Endothelial cell of umbilical vein (primary cell): ENCODE data around the gene AVL9. TPM values are rescaled to one million over a fixed set of nuclear protein-coding genes. Genes with fewer than 3 reads are reported as not detected.
A peak's percentile ranks its signal among the peaks of the same experiment; 100 is the strongest.

Experiments
- BruUV-seq: library from RNA; stranded (reverse); fragments of 400-500 nt; replicated peaks from 2 replicates; lab custom pipeline; 2021; lab: Mats Ljungman, UMichigan
- CTCF ChIA-PET: fragments of 300-600, 350-600 bp; sonication (Branson Sonifier 250); formaldehyde crosslinking; loops from one replicate; lab custom pipeline; 2021; ENCODE audit warnings: antibody characterized with exemption, inconsistent platforms; lab: Charles Lee
- POLR2A ChIA-PET: fragments of 300-600, 350-600 bp; sonication (Branson Sonifier 250); formaldehyde crosslinking; loops from one replicate; lab custom pipeline; 2021; ENCODE audit warnings: antibody characterized with exemption, inconsistent platforms; lab: Charles Lee
- DNase-seq: peaks from one replicate; pipeline ENCODE4 v3.0.0-alpha.2; 2011; ENCODE audit warnings: low read depth, low spot score
- FAIRE-seq: peaks from 2 replicates; lab custom pipeline; 2011; peaks lifted over from hg19 to GRCh38; lab: Jason Lieb, UNC
- H2AFZ ChIP-seq: 2 replicates; pipeline ENCODE4 v1.6.0; 2012; ENCODE audit warnings: low read depth, low read length, control low read depth, inconsistent platforms
- H3K27ac ChIP-seq: 2 replicates; pipeline ENCODE4 v1.5.1; 2011; ENCODE audit warnings: low read depth, mild to moderate bottlenecking, control low read depth, low read length, moderate library complexity; ENCODE audit not compliant: insufficient read depth
- H3K27me3 ChIP-seq, 2 experiments: 2 replicates each; pipeline versions ENCODE4 v1.6.0 to v1.6.1; 2011; ENCODE audit warnings: low read length in 2 of 2, mixed read lengths in 1 of 2; ENCODE audit not compliant: control insufficient read depth in 2 of 2, insufficient read depth in 2 of 2
- H3K36me3 ChIP-seq, 2 experiments: 2 replicates in 1 of 2; 3 replicates in 1 of 2; pipeline ENCODE4 v1.5.1; 2011; ENCODE audit warnings: low read length in 2 of 2, mild to moderate bottlenecking in 1 of 2, moderate library complexity in 1 of 2; ENCODE audit not compliant: control insufficient read depth in 2 of 2, insufficient read depth in 2 of 2; ENCODE audit errors: extremely low read depth in 1 of 2
- H3K4me1 ChIP-seq: 3 replicates; pipeline ENCODE4 v1.5.1; 2011; ENCODE audit warnings: mild to moderate bottlenecking, low read length; ENCODE audit not compliant: control insufficient read depth, insufficient read depth; ENCODE audit errors: extremely low read depth
- H3K4me2 ChIP-seq: 2 replicates; pipeline ENCODE4 v1.6.1; 2011; ENCODE audit warnings: low read length, control low read depth, mixed read lengths; ENCODE audit not compliant: insufficient read depth
- H3K4me3 ChIP-seq, 3 experiments: fragments of 200-600 bp in 1 of 3; sonication (generic), shearing (Covaris generic) in 1 of 3; replicated peaks in 1 of 3; 2 replicates each; pipeline ENCODE4 v1.5.1; 2011 to 2016; ENCODE audit warnings: control low read depth in 3 of 3, low read length in 3 of 3, mild to moderate bottlenecking in 2 of 3, inconsistent platforms in 1 of 3, low read depth in 1 of 3, moderate library complexity in 1 of 3; ENCODE audit not compliant: insufficient read depth in 1 of 3
- H3K79me2 ChIP-seq: 2 replicates; pipeline ENCODE4 v1.6.0; 2012; ENCODE audit warnings: low read length, inconsistent platforms; ENCODE audit not compliant: control insufficient read depth, insufficient read depth
- H3K9ac ChIP-seq: replicated peaks from 2 replicates; pipeline ENCODE3; 2011; ENCODE audit warnings: low read length, control low read depth; ENCODE audit not compliant: insufficient read depth; ENCODE audit errors: extremely low read depth
- H3K9me1 ChIP-seq: replicated peaks from 3 replicates; pipeline ENCODE4 v1.6.0; 2011; ENCODE audit warnings: mild to moderate bottlenecking, low read length; ENCODE audit not compliant: control insufficient read depth, insufficient read depth; ENCODE audit errors: extremely low read depth
- H3K9me3 ChIP-seq: replicated peaks from 2 replicates; pipeline ENCODE4 v1.5.1; 2012; ENCODE audit warnings: low read length, inconsistent platforms; ENCODE audit not compliant: control insufficient read depth, insufficient read depth
- H4K20me1 ChIP-seq: replicated peaks from 2 replicates; pipeline ENCODE3; 2011; ENCODE audit warnings: mild to moderate bottlenecking, low read length; ENCODE audit not compliant: control insufficient read depth, insufficient read depth; ENCODE audit errors: extremely low read depth
- EZH2 ChIP-seq: IDR thresholded peaks from 2 replicates; pipeline ENCODE4 v1.6.1; 2012; ENCODE audit warnings: borderline replicate concordance, low read depth, mild to moderate bottlenecking, moderate library complexity, low read length, inconsistent platforms; ENCODE audit not compliant: severe bottlenecking
- FOS ChIP-seq: IDR thresholded peaks from 2 replicates; pipeline ENCODE4 v1.6.1; 2011; ENCODE audit warnings: mild to moderate bottlenecking, low read length, moderate library complexity, borderline replicate concordance; ENCODE audit not compliant: insufficient read depth
- GATA2 ChIP-seq: IDR thresholded peaks from 2 replicates; pipeline ENCODE4 v1.7.0; 2011; ENCODE audit warnings: low read depth, mild to moderate bottlenecking, moderate library complexity, mixed read lengths, low read length; ENCODE audit not compliant: insufficient read length, insufficient read depth
- JUN ChIP-seq: IDR thresholded peaks from 2 replicates; pipeline ENCODE4 v1.6.1; 2011; ENCODE audit warnings: borderline replicate concordance, low read depth; ENCODE audit not compliant: insufficient read length, insufficient read depth
- MYC ChIP-seq: IDR thresholded peaks from one replicate; pipeline ENCODE4 v1.6.1; 2011; ENCODE audit warnings: mild to moderate bottlenecking, low read depth, low read length
- POLR2A ChIP-seq: IDR thresholded peaks from 2 replicates; pipeline ENCODE4 v1.6.1; 2012; ENCODE audit warnings: low read depth, mild to moderate bottlenecking, control low read depth, low read length
- POLR2AphosphoS5 ChIP-seq: IDR thresholded peaks from 2 replicates; pipeline ENCODE4 v1.6.1; 2012; ENCODE audit warnings: low read depth, mild to moderate bottlenecking, control low read depth, low read length, moderate library complexity; ENCODE audit not compliant: insufficient read depth
- dilution Hi-C: fragments of 300-500 bp; cut with MboI; formaldehyde crosslinking; loops from one replicate; pipeline ENCODE4 v1.15.0; 2019; ENCODE audit warnings: low sequenced_read_pairs; ENCODE audit not compliant: extremely low pct_ligation_motif_present
- intact Hi-C: fragments of 100-400 bp; cut with micrococcal nuclease; formaldehyde crosslinking; loops from one replicate; pipeline ENCODE4 v1.10.0; 2022
- polyA plus RNA-seq, 4 experiments: library from polyadenylated mRNA; depleted of rRNA in 3 of 4; stranded (reverse) in 3 of 4; unstranded in 1 of 4; fragments of >200 nt; gene quantifications; 2 replicates each; pipeline versions ENCODE4 v1.2.1 to v1.2.3, GENCODE V29; 2011 to 2012; ENCODE audit warnings: missing spikeins in 1 of 4
- total RNA-seq: library from RNA; stranded (reverse); gene quantifications from 2 replicates; pipeline ENCODE4 v1.2.3, GENCODE V29; 2021
- TF ChIP-seq, protein P1 (sequence below): IDR thresholded peaks from 2 replicates; pipeline ENCODE4 v1.6.1; 2011; ENCODE audit not compliant: insufficient read depth, insufficient read length
- TF ChIP-seq, protein P2 (sequence below), 2 donors: IDR thresholded peaks; 1 replicate in 1 of 2; 2 replicates in 1 of 2; pipeline ENCODE4 v1.5.1; 2011; ENCODE audit warnings: low read length in 2 of 2, mild to moderate bottlenecking in 2 of 2, moderate library complexity in 2 of 2, control low read depth in 1 of 2, inconsistent platforms in 1 of 2, low read depth in 1 of 2; ENCODE audit not compliant: insufficient read depth in 1 of 2; ENCODE audit errors: extremely low read depth in 1 of 2

The AVL9 gene
- total and polyA plus RNA-seq, 2 donors (not counting 3 experiments of a cell fraction or from before 2014, with no cell fraction given): 12.7 to 42.5 TPM

- no TSS peak for BruUV-seq
Observed at GRCh38 chr7:32588657-32589056, 93.4 kb downstream of the AVL9 start.

GRCh38 chr7:32591938-32592337 is 96.6 kb downstream of the AVL9 start:
- no peaks in the 10 kb centered on the region for H3K79me2 ChIP-seq
- H3K4me1 ChIP-seq: peaks cover 32% of the 10 kb centered on the region
- no peaks in the 10 kb centered on the region for H3K36me3 ChIP-seq
- no peak for FAIRE-seq
- ChIA-PET CTCF (no interaction called here), POLR2A (no interaction called here)
- no TSS peak for BruUV-seq
- dilution Hi-C loops: no loop called here
- no peaks in the 10 kb centered on the region for H4K20me1 ChIP-seq
- DNase-seq: no peak
- H3K9me1 ChIP-seq: no peaks in the 10 kb centered on the region
- no peak overlapping the region for H3K4me2 ChIP-seq
- no peak overlapping the region for H3K27ac ChIP-seq
- H3K4me3 ChIP-seq: no peak overlapping the region
- no peak for TF ChIP-seq EZH2
- TF ChIP-seq, protein P1, sequence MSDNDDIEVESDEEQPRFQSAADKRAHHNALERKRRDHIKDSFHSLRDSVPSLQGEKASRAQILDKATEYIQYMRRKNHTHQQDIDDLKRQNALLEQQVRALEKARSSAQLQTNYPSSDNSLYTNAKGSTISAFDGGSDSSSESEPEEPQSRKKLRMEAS: no peak
- no peak for TF ChIP-seq POLR2AphosphoS5
- TF ChIP-seq, protein P2, sequence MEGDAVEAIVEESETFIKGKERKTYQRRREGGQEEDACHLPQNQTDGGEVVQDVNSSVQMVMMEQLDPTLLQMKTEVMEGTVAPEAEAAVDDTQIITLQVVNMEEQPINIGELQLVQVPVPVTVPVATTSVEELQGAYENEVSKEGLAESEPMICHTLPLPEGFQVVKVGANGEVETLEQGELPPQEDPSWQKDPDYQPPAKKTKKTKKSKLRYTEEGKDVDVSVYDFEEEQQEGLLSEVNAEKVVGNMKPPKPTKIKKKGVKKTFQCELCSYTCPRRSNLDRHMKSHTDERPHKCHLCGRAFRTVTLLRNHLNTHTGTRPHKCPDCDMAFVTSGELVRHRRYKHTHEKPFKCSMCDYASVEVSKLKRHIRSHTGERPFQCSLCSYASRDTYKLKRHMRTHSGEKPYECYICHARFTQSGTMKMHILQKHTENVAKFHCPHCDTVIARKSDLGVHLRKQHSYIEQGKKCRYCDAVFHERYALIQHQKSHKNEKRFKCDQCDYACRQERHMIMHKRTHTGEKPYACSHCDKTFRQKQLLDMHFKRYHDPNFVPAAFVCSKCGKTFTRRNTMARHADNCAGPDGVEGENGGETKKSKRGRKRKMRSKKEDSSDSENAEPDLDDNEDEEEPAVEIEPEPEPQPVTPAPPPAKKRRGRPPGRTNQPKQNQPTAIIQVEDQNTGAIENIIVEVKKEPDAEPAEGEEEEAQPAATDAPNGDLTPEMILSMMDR (IDR thresholded peaks at IDR 0.05; ENCODE audit: extremely low read depth in 1 of 2, insufficient read depth in 1 of 2, low read depth in 1 of 2, low read length in 2 of 2): no peak
- TF ChIP-seq GATA2: no peak
- TF ChIP-seq MYC: no peak
- TF ChIP-seq FOS: no peak
- TF ChIP-seq POLR2A: no peak
- no peak for TF ChIP-seq JUN
- no peak overlapping the region for H3K9ac ChIP-seq
- H3K27me3 ChIP-seq: no peaks in the 10 kb centered on the region
- H2AFZ ChIP-seq: no peak overlapping the region
- H3K9me3 ChIP-seq: no peaks in the 10 kb centered on the region
- intact Hi-C loops: no loop called here

More at GRCh38 chr7:32588657-32589056, 93.4 kb downstream of the AVL9 start:
- Histone ChIP-seq H3K9me1 (no peaks in the 10 kb centered on the region), H3K9ac (peak overlapping the region; percentile 80), H3K4me2 (peak overlapping the region; percentile 83), H2AFZ (no peak overlapping the region), H3K36me3 (peaks cover 3 to 5% of the 10 kb centered on the region in 2 experiments), H3K79me2 (no peaks in the 10 kb centered on the region), H3K9me3 (no peaks in the 10 kb centered on the region), H3K27me3 (no peaks in the 10 kb centered on the region), H4K20me1 (no peaks in the 10 kb centered on the region), H3K27ac (peak overlapping the region; percentile 91), H3K4me3 (no peak overlapping the region), H3K4me1 (peaks cover 49% of the 10 kb centered on the region)
- dilution Hi-C loops: no loop called here
- DNase-seq (peak; percentile 85), FAIRE-seq (peak; percentile 89)
- CTCF ChIA-PET: interaction anchor here (0.8 to 1.5 kb wide), 6 partner anchors 9 to 99 kb away, joined by 3 to 7 read pairs (median 4); partner anchors contain the start of genes AVL9 and LSM5
- no peak for TF ChIP-seq POLR2AphosphoS5
- peak; percentile 62 for TF ChIP-seq JUN
- TF ChIP-seq, protein P2 (IDR thresholded peaks at IDR 0.05; ENCODE audit: extremely low read depth in 1 of 2, insufficient read depth in 1 of 2, low read depth in 1 of 2, low read length in 2 of 2): peak in 1 of 2 donors; percentile 6
- peak; percentile 84 for TF ChIP-seq FOS
- intact Hi-C loops: loop anchor here (5.0 to 10.0 kb wide), 3 partner anchors 84 to 1866 kb away; no protein-coding TSS in a partner anchor
- POLR2A ChIA-PET: interaction anchor here (0.6 to 1.1 kb wide), 2 partner anchors 93 to 95 kb away, joined by 3 to 5 read pairs; partner anchors contain the start of gene AVL9
